Stimulated activated naive CD8-positive, alpha-beta T cell treated with anti-CD3 and anti-CD28 coated beads, Interleukin-15, Interleukin-2, amounts not matched to agents 100 ng/mL and 50 ng/mL, for 24 hours (primary cell): ENCODE data around the gene EML1.

Source experiments
- H3K27ac Mint-ChIP-seq: one replicate; pipeline ENCODE4 v1.8.0; 2021; ENCODE audit warnings: mild to moderate bottlenecking, mixed read lengths
- H3K27me3 Mint-ChIP-seq: one replicate; pipeline ENCODE4 v1.8.0; 2021; ENCODE audit warnings: mixed read lengths
- H3K36me3 Mint-ChIP-seq: one replicate; pipeline ENCODE4 v1.8.0; 2021; ENCODE audit warnings: low read depth, mixed read lengths
- H3K4me1 Mint-ChIP-seq: one replicate; pipeline ENCODE4 v1.8.0; 2021; ENCODE audit warnings: low read depth, mixed read lengths
- H3K4me3 Mint-ChIP-seq: one replicate; pipeline ENCODE4 v1.8.0; 2021; ENCODE audit warnings: mild to moderate bottlenecking, mixed read lengths
- H3K9me3 Mint-ChIP-seq: one replicate; pipeline ENCODE4 v1.8.0; 2021; ENCODE audit warnings: mixed read lengths

The EML1 gene

GRCh38 chr14:99781853-99782610 lies 11.2 kb upstream of the EML1 start:
- H3K36me3 Mint-ChIP-seq = peaks cover 6% of the 10 kb centered on the region
- no peaks in the 10 kb centered on the region for H3K4me1 Mint-ChIP-seq
- H3K27me3 Mint-ChIP-seq = peaks cover 42% of the 10 kb centered on the region
- no peak overlapping the region for H3K27ac Mint-ChIP-seq
- peaks cover 14% of the 10 kb centered on the region for H3K9me3 Mint-ChIP-seq
- H3K4me3 Mint-ChIP-seq = no peak overlapping the region

- H3K9me3 Mint-ChIP-seq = peaks cover 4% of the 10 kb centered on the region
- H3K27me3 Mint-ChIP-seq = peaks cover 18% of the 10 kb centered on the region
- H3K4me3 Mint-ChIP-seq = no peak overlapping the region
- H3K4me1 Mint-ChIP-seq = peaks cover 3% of the 10 kb centered on the region
- no peaks in the 10 kb centered on the region for H3K36me3 Mint-ChIP-seq
- no peak overlapping the region for H3K27ac Mint-ChIP-seq
Observed at GRCh38 chr14:99784508-99784907, 8.7 kb upstream of the EML1 start.

GRCh38 chr14:99785426-99785825 lies 7.8 kb upstream of the EML1 start:
- no peak overlapping the region for H3K4me3 Mint-ChIP-seq
- peaks cover 16% of the 10 kb centered on the region for H3K27me3 Mint-ChIP-seq
- H3K9me3 Mint-ChIP-seq = peaks cover 1% of the 10 kb centered on the region
- H3K27ac Mint-ChIP-seq = no peak overlapping the region
- no peaks in the 10 kb centered on the region for H3K36me3 Mint-ChIP-seq
- peaks cover 12% of the 10 kb centered on the region for H3K4me1 Mint-ChIP-seq

GRCh38 chr14:99786511-99786989 lies 6.7 kb upstream of the EML1 start:
- Mint-ChIP-seq H3K4me1 (peaks cover 13% of the 10 kb centered on the region), H3K4me3 (no peak overlapping the region), H3K27ac (no peak overlapping the region), H3K27me3 (peaks cover 13% of the 10 kb centered on the region), H3K36me3 (no peaks in the 10 kb centered on the region), H3K9me3 (no peaks in the 10 kb centered on the region)

- peaks cover 18% of the 10 kb centered on the region for H3K4me1 Mint-ChIP-seq
- no peaks in the 10 kb centered on the region for H3K36me3 Mint-ChIP-seq
- no peaks in the 10 kb centered on the region for H3K9me3 Mint-ChIP-seq
- H3K27ac Mint-ChIP-seq = no peak overlapping the region
- H3K27me3 Mint-ChIP-seq = peaks cover 22% of the 10 kb centered on the region
- no peak overlapping the region for H3K4me3 Mint-ChIP-seq
Observed at GRCh38 chr14:99788713-99789112, 4.5 kb upstream of the EML1 start.

GRCh38 chr14:99789581-99789980 lies 3.6 kb upstream of the EML1 start:
- Mint-ChIP-seq H3K9me3 (no peaks in the 10 kb centered on the region), H3K36me3 (no peaks in the 10 kb centered on the region), H3K4me1 (peaks cover 23% of the 10 kb centered on the region), H3K27me3 (peaks cover 29% of the 10 kb centered on the region), H3K27ac (no peak overlapping the region), H3K4me3 (no peak overlapping the region)

GRCh38 chr14:99790201-99790977 lies 2.8 kb upstream of the EML1 start:
- no peak overlapping the region for H3K27ac Mint-ChIP-seq
- H3K4me1 Mint-ChIP-seq = peaks cover 23% of the 10 kb centered on the region
- H3K27me3 Mint-ChIP-seq = peaks cover 37% of the 10 kb centered on the region
- no peaks in the 10 kb centered on the region for H3K36me3 Mint-ChIP-seq
- no peaks in the 10 kb centered on the region for H3K9me3 Mint-ChIP-seq
- no peak overlapping the region for H3K4me3 Mint-ChIP-seq

GRCh38 chr14:99790978-99791376 lies 2.2 kb upstream of the EML1 start:
- peaks cover 23% of the 10 kb centered on the region for H3K4me1 Mint-ChIP-seq
- H3K27me3 Mint-ChIP-seq = peaks cover 39% of the 10 kb centered on the region
- no peaks in the 10 kb centered on the region for H3K9me3 Mint-ChIP-seq
- no peaks in the 10 kb centered on the region for H3K36me3 Mint-ChIP-seq
- H3K4me3 Mint-ChIP-seq = no peak overlapping the region
- no peak overlapping the region for H3K27ac Mint-ChIP-seq

- Mint-ChIP-seq H3K36me3 (no peaks in the 10 kb centered on the region), H3K9me3 (no peaks in the 10 kb centered on the region), H3K4me1 (peaks cover 23% of the 10 kb centered on the region), H3K27ac (no peak overlapping the region), H3K27me3 (peaks cover 44% of the 10 kb centered on the region), H3K4me3 (no peak overlapping the region)
Observed at GRCh38 chr14:99791476-99792209, 1.6 kb upstream of the EML1 start.

- Mint-ChIP-seq H3K9me3 (no peaks in the 10 kb centered on the region), H3K4me3 (peak overlapping the region; percentile 57), H3K27me3 (peaks cover 50% of the 10 kb centered on the region), H3K36me3 (no peaks in the 10 kb centered on the region), H3K4me1 (peaks cover 23% of the 10 kb centered on the region), H3K27ac (peak overlapping the region; percentile 42)
Observed at GRCh38 chr14:99792210-99792535, 1.0 kb upstream of the EML1 start.

- Mint-ChIP-seq H3K4me3 (peak overlapping the region; percentile 57), H3K9me3 (no peaks in the 10 kb centered on the region), H3K4me1 (peaks cover 23% of the 10 kb centered on the region), H3K27me3 (peaks cover 55% of the 10 kb centered on the region), H3K27ac (peak overlapping the region; percentile 42), H3K36me3 (no peaks in the 10 kb centered on the region)
Observed at GRCh38 chr14:99792551-99793212, 531 bp upstream of the EML1 start.

GRCh38 chr14:99794151-99794780 lies 1.1 kb downstream of the EML1 start:
- Mint-ChIP-seq H3K4me1 (peaks cover 22% of the 10 kb centered on the region), H3K9me3 (no peaks in the 10 kb centered on the region), H3K36me3 (no peaks in the 10 kb centered on the region), H3K4me3 (peak overlapping the region; percentile 67), H3K27me3 (peaks cover 62% of the 10 kb centered on the region), H3K27ac (peak overlapping the region; percentile 51)

GRCh38 chr14:99795046-99795445 lies 1.8 kb downstream of the EML1 start:
- no peaks in the 10 kb centered on the region for H3K9me3 Mint-ChIP-seq
- peaks cover 69% of the 10 kb centered on the region for H3K27me3 Mint-ChIP-seq
- no peak overlapping the region for H3K27ac Mint-ChIP-seq
- H3K36me3 Mint-ChIP-seq = no peaks in the 10 kb centered on the region
- H3K4me3 Mint-ChIP-seq = no peak overlapping the region
- H3K4me1 Mint-ChIP-seq = peaks cover 15% of the 10 kb centered on the region

GRCh38 chr14:99797231-99797630 lies 4.0 kb downstream of the EML1 start:
- H3K4me1 Mint-ChIP-seq = peaks cover 10% of the 10 kb centered on the region
- no peak overlapping the region for H3K4me3 Mint-ChIP-seq
- no peak overlapping the region for H3K27ac Mint-ChIP-seq
- H3K36me3 Mint-ChIP-seq = no peaks in the 10 kb centered on the region
- H3K9me3 Mint-ChIP-seq = no peaks in the 10 kb centered on the region
- peaks cover 72% of the 10 kb centered on the region for H3K27me3 Mint-ChIP-seq
